PC-9 (cell line): ENCODE data around the gene TXNDC12. TPM values are rescaled to one million over a fixed set of nuclear protein-coding genes. Genes with fewer than 3 reads are reported as not detected.

Experiments used
- BruUV-seq: library from RNA; stranded (reverse); fragments of 400-500 nt; replicated peaks from 2 replicates; lab custom pipeline; 2021; lab: Mats Ljungman, UMichigan
- CTCF ChIA-PET: fragments of 300-600 bp; sonication (Branson Sonifier 250); formaldehyde crosslinking; loops from one replicate; lab custom pipeline; 2022; ENCODE audit warnings: antibody characterized with exemption; lab: Charles Lee
- POLR2A ChIA-PET: fragments of 300-600 bp; sonication (Branson Sonifier 250); formaldehyde crosslinking; loops from one replicate; lab custom pipeline; 2022; ENCODE audit warnings: antibody characterized with exemption; ENCODE audit not compliant: unreplicated experiment; lab: Charles Lee
- DNase-seq, 2 experiments: peaks; one replicate each; pipeline versions ENCODE4 v3.0.0 to v3.0.0-alpha.2; 2015 to 2022; ENCODE audit warnings: mixed read lengths in 1 of 2
- H2AFZ ChIP-seq: fragments of 200-600 bp; sonication (generic); 2 replicates; pipeline ENCODE4 v1.8.1; 2017; ENCODE audit warnings: antibody characterized with exemption
- H3F3A ChIP-seq: fragments of 200-600 bp; sonication (generic); 2 replicates; pipeline ENCODE4 v1.8.1; 2017; ENCODE audit warnings: antibody characterized with exemption, mild to moderate bottlenecking, low read depth; ENCODE audit not compliant: insufficient read depth
- H3K27ac ChIP-seq: fragments of 200-600 bp; sonication (generic); 2 replicates; pipeline ENCODE4 v1.6.1; 2016; ENCODE audit warnings: mixed run types
- H3K27me3 ChIP-seq: fragments of 200-600 bp; sonication (generic); 2 replicates; pipeline ENCODE4 v1.6.1; 2016; ENCODE audit warnings: low read depth, mixed run types; ENCODE audit not compliant: insufficient read depth
- H3K36me3 ChIP-seq: fragments of 200-600 bp; sonication (generic); 2 replicates; pipeline ENCODE4 v1.6.1; 2016; ENCODE audit warnings: low read depth, mixed run types
- H3K4me1 ChIP-seq: fragments of 200-600 bp; sonication (generic); replicated peaks from 2 replicates; pipeline ENCODE4 v1.6.1; 2016; ENCODE audit warnings: mixed run types; ENCODE audit not compliant: insufficient read depth
- H3K4me2 ChIP-seq: fragments of 200-600 bp; sonication (generic); 2 replicates; pipeline ENCODE4 v1.6.1; 2017; ENCODE audit warnings: mixed run types
- H3K4me3 ChIP-seq: fragments of 200-600 bp; sonication (generic); 2 replicates; pipeline ENCODE4 v1.6.1; 2016; ENCODE audit warnings: mixed run types
- H3K79me2 ChIP-seq: fragments of 200-600 bp; sonication (generic); 2 replicates; pipeline ENCODE4 v1.6.1; 2017; ENCODE audit warnings: low read depth, mixed run types
- H3K9me2 ChIP-seq: fragments of 200-600 bp; sonication (generic); 2 replicates; pipeline ENCODE4 v1.8.1; 2017; ENCODE audit warnings: mild to moderate bottlenecking; ENCODE audit not compliant: insufficient read depth
- H3K9me3 ChIP-seq: fragments of 200-600 bp; sonication (generic); 2 replicates; pipeline ENCODE4 v1.8.1; 2016; ENCODE audit warnings: low read depth; ENCODE audit not compliant: insufficient read depth
- H4K20me1 ChIP-seq: fragments of 200-600 bp; sonication (generic); 2 replicates; pipeline ENCODE4 v1.8.1; 2017; ENCODE audit not compliant: insufficient read depth
- EZH2 ChIP-seq: fragments of 200-600 bp; sonication (generic); IDR thresholded peaks from 2 replicates; pipeline ENCODE4 v1.8.0; 2017; ENCODE audit warnings: antibody characterized with exemption, low read depth
- intact Hi-C: fragments of 100-400 bp; cut with micrococcal nuclease; formaldehyde crosslinking; loops from one replicate; pipeline ENCODE4 v1.10.0; 2022; ENCODE audit not compliant: unreplicated experiment
- total RNA-seq: library from RNA; stranded (reverse); gene quantifications from 2 replicates; pipeline ENCODE4 v1.2.3, GENCODE V29; 2021
- TF ChIP-seq, protein P1 (sequence below): fragments of 200-600 bp; sonication (generic); conservative IDR thresholded peaks from 2 replicates; pipeline ENCODE4 v1.6.1; 2017; ENCODE audit warnings: mixed run types, antibody characterized with exemption, mild to moderate bottlenecking, moderate library complexity

TXNDC12 gene
- total RNA-seq, 1 experiment from 2014 or later: 61.3 TPM

- POLR2A ChIA-PET: no interaction called here
- intact Hi-C loops: no loop called here
- no peaks in the 10 kb centered on the region; the same call in 1 of the 2 replicates for H3K27me3 ChIP-seq
Observed at GRCh38 chr1:51988254-51988653, 66.7 kb downstream of the TXNDC12 start.

DNA sequence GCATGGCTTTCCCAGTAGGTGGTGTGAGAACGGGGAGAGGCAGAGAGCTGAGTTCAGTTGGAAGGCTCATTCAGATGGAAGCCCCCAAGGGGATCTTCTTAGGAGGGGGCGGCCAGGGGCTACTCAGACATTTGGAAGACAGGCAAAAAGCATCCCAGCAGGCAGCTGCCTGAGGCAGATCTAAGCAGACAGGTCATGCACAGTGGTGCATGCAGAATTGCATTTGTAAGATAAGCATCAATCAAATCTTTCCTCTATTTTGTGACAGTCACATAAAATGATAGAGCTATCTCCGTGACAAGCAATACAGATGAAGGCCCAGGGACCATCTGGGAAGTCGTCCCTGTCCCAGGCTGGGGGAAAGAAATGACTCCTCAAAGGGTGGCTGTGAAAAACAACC, 68.3 kb downstream of the TXNDC12 start:
- Histone ChIP-seq H3K79me2 (no peaks in the 10 kb centered on the region), H2AFZ (no peak overlapping the region), H3K4me3 (no peak overlapping the region), H3K4me2 (no peak overlapping the region), H3K9me3 (no peaks in the 10 kb centered on the region), H3F3A (no peaks in the 10 kb centered on the region), H3K9me2 (no peaks in the 10 kb centered on the region), H3K27me3 (no peaks in the 10 kb centered on the region), H3K27ac (no peak overlapping the region), H4K20me1 (no peaks in the 10 kb centered on the region), H3K36me3 (no peaks in the 10 kb centered on the region), H3K4me1 (no peaks in the 10 kb centered on the region)
- DNase-seq: no peak
- intact Hi-C loops: no loop called here
- no TSS peak for BruUV-seq
- ChIA-PET POLR2A (no interaction called here), CTCF (interaction anchor here (0.6 kb wide), 2 partner anchors 15 to 90 kb away, joined by 3 to 17 read pairs; no protein-coding TSS in a partner anchor)
- no peak for TF ChIP-seq EZH2
- TF ChIP-seq, protein P1, sequence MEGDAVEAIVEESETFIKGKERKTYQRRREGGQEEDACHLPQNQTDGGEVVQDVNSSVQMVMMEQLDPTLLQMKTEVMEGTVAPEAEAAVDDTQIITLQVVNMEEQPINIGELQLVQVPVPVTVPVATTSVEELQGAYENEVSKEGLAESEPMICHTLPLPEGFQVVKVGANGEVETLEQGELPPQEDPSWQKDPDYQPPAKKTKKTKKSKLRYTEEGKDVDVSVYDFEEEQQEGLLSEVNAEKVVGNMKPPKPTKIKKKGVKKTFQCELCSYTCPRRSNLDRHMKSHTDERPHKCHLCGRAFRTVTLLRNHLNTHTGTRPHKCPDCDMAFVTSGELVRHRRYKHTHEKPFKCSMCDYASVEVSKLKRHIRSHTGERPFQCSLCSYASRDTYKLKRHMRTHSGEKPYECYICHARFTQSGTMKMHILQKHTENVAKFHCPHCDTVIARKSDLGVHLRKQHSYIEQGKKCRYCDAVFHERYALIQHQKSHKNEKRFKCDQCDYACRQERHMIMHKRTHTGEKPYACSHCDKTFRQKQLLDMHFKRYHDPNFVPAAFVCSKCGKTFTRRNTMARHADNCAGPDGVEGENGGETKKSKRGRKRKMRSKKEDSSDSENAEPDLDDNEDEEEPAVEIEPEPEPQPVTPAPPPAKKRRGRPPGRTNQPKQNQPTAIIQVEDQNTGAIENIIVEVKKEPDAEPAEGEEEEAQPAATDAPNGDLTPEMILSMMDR: no peak

More at GRCh38 chr1:51988254-51988653, 66.7 kb downstream of the TXNDC12 start:
- Histone ChIP-seq H3K36me3 (no peaks in the 10 kb centered on the region), H3K9me2 (no peaks in the 10 kb centered on the region), H3K4me1 (no peaks in the 10 kb centered on the region), H3K4me2 (no peak overlapping the region), H4K20me1 (no peaks in the 10 kb centered on the region), H3K27ac (no peak overlapping the region), H3F3A (no peaks in the 10 kb centered on the region), H3K79me2 (no peaks in the 10 kb centered on the region), H3K9me3 (no peaks in the 10 kb centered on the region), H3K4me3 (no peak overlapping the region), H2AFZ (no peak overlapping the region)
- no TSS peak for BruUV-seq
- DNase-seq: no peak
- TF ChIP-seq, protein P1: no peak
- no peak for TF ChIP-seq EZH2
- CTCF ChIA-PET: interaction anchor here (0.5 kb wide), 1 partner anchor 698 kb away, joined by 3 read pairs; no protein-coding TSS in a partner anchor

GRCh38 chr1:51982161-51982560, 72.8 kb downstream of the TXNDC12 start:
- H3K27ac ChIP-seq: no peak overlapping the region
- H3K79me2 ChIP-seq: no peaks in the 10 kb centered on the region
- H3K4me1 ChIP-seq: peaks cover 11% of the 10 kb centered on the region
- H3F3A ChIP-seq: peaks cover 10% of the 10 kb centered on the region
- no peak overlapping the region for H2AFZ ChIP-seq
- H3K4me3 ChIP-seq: no peak overlapping the region
- H3K9me2 ChIP-seq: no peaks in the 10 kb centered on the region
- H3K9me3 ChIP-seq: no peaks in the 10 kb centered on the region
- no TSS peak for BruUV-seq
- H3K27me3 ChIP-seq: no peaks in the 10 kb centered on the region
- H3K36me3 ChIP-seq: no peaks in the 10 kb centered on the region
- ChIA-PET POLR2A (no interaction called here), CTCF (no interaction called here)
- no peak for TF ChIP-seq EZH2
- TF ChIP-seq, protein P1: no peak
- H3K4me2 ChIP-seq: no peak overlapping the region
- no peak for DNase-seq
- intact Hi-C loops: no loop called here
- H4K20me1 ChIP-seq: no peaks in the 10 kb centered on the region
